Effector CD8-positive, alpha-beta T cell (primary cell): ENCODE results near the gene CADM2.
"Not testable (repeated sequence)": the region's sequence is repeated elsewhere in the genome, so short reads cannot be mapped to it uniquely, and the experiment has no call there.

Experiments
- DNase-seq: peaks from one replicate; lab custom pipeline; 2025; lab: John Stamatoyannopoulos, UW

The CADM2 gene

DNA sequence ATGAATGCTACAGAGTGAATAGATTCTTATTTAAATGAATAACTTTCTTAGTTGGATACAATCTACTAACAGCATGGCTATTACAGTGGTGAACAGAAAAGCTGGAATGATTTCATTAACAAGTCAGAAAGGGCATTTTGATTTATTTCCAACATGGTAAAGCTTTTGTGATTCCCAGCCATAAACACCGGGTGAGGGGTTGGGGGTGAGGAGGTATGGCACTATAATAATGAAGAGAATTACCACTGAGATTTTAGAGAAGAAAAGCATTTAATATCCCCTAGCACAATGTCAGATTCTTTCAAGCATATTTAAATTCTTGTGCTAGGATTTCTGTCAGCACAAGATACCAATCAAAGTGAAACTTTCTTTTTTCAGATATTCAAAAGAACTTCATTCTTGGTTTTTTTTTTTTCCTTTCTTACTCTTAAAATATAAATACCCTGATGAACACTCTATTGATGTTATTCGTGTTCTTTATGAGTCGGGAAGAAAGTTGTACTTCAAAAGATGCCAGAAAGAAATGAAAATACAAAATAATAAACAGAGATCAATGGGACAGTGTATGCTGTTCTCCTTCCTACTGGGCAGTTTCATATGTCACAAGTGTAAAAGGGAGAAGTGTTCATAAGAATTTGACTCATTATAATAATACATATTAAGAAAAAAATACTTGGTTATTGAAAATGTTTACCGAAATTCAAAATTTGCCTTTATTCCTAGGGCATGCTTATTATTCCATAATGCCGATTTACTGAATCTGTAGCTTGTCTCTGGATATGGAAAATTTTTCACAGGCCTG, 522.8 kb downstream of the CADM2 start:
- no peak for DNase-seq

- DNase-seq: no peak
These were observed 523.4 kb downstream of the CADM2 start for GRCh38 chr3:85482213-85482490.

DNA sequence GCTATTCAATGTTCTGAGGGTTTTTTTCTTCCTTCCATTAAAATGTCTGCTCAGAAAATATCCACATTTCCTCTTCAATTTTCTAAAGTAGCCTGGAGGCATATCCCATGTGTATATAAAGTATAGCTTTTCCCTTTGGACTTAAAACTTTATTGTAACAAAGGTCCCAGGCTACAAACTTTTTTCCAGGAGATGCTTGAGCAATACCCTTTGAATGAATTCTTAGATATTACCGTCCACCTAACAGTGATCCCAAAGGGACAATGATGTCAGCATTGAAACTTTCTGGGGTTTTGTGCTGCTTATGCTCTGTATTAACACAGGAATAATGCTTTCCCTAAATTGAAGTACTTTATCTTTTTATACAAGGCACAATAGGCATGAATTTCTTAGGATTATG, 525.2 kb downstream of the CADM2 start:
- DNase-seq: no peak

DNA sequence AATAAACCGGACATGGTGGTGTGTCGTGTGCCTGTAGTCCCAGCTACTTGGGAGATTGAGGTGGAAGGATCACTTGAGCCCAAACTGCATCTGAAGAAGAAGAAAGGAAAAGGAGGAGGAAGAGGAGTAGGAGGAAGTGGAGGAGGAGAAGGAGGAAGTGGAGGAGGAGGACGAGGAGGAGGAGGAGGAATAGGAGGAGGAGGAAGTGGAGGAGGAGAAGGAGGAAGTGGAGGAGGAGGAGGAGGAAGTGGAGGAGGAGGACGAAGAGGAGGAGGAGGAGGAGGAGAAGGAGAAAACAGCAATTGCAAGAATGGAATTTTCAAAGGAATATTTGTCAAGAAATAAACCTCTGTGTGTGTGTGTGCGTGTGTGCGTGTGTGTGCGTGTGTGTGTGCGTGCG, 528.6 kb downstream of the CADM2 start:
- no peak for DNase-seq

DNA sequence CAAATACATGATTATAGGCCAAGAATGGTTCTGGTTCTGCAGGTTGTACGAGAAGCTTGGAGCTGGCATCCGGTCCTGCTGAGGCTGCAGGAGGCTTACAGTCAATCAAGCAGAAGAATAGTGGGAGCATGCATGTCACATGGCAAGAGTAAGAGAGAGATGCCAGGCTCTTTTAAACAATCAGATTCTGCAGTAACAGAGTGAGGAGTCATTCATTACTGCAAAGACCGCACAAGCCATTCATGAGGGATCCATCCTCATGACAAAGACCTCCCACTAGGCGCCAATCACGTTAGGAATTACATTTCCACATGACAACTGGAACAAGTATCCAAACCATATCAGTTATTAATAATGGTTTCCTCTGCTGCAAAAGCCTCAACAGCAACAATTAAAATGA, 536.8 kb downstream of the CADM2 start:
- no peak for DNase-seq

DNA sequence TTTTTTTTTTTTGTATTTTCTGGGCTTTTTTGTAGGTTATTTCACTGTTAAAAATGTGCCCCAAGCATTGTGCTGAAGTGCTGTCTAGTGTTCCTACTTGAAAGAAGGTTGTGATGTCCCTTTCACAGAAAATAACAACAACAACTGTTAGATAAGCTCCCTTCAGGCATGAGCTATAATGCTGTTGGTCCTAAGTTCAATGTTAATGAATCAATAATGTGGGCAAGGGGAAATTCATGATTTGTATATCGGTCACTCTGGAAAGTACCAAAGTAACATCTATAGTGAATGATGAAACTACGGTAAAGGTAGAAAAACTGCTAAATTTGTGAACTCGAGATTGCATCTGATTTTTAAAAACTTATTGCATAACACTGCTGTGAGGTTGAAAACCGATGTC, 539.4 kb downstream of the CADM2 start:
- no peak for DNase-seq

DNA sequence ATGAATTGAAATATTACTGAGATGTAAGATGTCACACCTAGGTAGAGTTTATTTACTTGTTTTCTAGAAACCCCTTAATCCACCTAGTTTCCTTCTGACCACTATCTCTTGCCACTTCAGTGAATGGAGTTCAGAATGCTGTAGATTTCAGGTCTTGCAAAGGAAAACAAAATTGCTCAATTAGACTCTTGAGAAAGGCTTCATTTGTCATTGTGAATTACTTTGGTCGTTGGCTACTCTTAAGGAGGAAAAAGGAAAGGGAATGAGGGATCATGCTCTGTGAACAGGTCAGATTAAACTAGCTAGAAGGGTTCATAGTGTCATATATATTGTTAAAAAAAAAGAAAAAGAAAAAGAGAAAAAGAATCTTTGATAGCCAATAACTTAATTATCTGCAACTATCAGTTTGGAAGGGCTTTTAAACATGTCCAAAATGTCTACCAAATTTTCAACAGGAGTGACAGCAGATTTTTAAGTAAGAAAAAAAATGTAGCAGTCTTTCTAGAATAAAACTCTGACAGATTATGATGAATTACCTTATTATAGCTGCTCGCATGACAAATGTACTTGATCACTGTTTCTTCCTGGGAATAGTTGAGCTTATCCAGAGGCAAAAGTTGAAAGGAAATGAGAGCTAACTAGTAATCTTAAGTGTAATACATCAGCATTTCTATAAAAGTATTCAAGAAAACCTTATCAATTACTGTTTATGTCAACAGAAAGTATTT, 543.5 kb downstream of the CADM2 start:
- DNase-seq: no peak

DNA sequence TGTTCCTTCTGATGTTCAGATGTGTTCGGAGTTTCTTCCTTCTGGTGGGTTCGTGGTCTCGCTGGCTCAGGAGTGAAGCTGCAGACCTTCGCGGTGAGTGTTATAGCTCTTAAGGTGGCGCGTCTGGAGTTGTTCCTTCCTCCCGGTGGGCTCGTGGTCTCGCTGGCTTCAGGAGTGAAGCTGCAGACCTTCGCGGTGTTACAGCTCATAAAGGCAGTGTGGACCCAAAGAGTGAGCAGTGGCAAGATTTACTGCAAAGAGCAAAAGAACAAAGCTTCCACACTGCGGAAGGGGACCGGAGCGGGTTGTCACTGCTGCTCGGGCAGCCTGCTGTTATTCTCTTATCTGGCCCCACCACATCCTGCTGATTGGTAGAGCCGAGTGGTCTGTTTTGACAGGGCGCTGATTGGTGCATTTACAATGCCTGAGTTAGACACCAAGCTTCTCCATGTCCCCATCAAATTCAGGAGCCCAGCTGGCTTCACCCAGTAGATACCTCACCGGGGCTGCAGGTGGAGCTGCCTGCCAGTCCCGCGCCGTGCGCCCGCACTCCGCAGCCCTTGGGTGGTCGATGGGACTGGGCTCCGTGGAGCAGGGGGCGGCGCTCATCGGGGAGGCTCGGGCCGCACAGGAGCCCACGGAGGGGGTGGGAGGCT, 545.5 kb downstream of the CADM2 start:
- DNase-seq: not testable (repeated sequence)

- DNase-seq: not testable (repeated sequence)
These were observed 546.2 kb downstream of the CADM2 start for GRCh38 chr3:85504785-85505511.

- not testable (repeated sequence) for DNase-seq
These were observed 548.3 kb downstream of the CADM2 start for GRCh38 chr3:85507052-85507451.

GRCh38 chr3:85508659-85509058, 549.9 kb downstream of the CADM2 start:
- DNase-seq: no peak

DNA sequence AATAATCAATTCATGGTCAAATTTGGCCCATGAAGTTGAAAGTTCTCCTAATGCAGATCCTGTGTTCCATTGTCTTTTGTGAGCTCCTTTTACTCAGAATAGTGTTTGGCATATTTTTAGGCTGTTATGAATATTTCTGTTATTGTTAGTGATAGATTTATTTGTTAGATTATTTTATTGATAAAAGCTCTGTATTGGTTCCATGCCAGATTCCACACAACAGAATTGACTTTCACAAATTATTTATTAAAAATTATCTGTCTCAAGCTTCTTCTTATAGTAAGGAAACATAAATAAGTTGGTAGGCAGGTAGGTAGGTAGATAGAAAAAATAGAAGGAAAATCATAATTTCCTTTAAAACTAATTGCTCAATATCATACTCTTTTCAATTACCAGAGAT, 557.4 kb downstream of the CADM2 start:
- DNase-seq: no peak

DNA sequence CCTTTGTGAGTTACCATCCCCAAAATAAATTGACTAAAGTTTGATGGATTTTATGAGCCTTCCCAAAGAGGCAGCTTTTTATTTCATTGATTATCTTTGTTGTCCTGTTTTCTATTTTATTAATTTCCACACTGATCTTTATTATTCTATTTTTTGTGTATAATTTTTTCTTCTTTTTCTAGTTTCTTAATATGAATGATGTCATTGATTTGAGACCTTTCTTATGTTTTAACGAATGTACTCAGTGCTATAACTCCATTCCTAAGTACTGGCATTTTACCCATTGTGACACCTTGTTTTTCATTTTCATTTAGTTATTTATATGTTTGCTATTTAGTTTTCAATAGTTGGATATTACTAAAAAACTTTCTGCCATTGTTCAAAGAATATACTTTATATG, 565.3 kb downstream of the CADM2 start:
- DNase-seq: no peak

GRCh38 chr3:85525264-85525663, 566.5 kb downstream of the CADM2 start:
- DNase-seq: no peak

DNA sequence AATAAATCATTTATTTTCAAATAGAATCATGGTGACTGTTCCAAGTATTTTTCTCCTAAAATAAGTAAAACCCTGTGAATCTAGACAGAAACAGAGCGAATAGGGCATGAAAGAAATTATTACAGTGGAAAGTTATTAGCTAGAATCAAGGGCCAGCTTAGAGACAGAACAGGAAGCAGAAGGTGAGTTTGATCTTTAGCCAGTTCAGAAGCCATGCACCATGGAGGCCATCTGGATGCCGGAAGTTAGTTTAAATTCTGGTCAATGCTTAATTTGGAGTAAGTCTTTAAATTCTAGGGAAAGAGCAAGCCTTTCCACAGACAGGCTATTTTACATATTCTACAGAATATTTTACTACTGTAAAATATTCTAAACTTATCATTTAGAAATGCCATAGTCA, 574.8 kb downstream of the CADM2 start:
- DNase-seq: no peak

DNA sequence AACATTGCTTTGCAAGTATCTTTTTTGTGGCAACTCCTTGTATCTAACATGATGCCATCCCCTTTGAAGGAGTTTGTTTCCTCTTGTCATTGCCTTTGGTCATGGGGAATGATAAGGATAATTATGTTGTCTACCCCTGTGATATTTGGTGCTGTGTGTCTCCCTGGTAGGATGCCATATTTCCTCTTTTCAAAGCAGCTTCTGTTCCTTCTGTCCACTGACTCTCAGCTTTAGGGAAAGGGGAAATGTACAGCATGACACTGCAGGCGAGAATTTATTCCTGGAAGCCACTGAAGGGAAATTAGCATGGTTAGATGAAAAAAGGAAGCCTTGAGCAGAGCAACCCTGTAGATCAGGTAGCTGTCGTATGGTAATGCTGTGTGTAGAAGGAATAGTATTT, 576.7 kb downstream of the CADM2 start:
- DNase-seq: no peak

GRCh38 chr3:85539232-85539631, 580.4 kb downstream of the CADM2 start:
- DNase-seq: no peak

DNA sequence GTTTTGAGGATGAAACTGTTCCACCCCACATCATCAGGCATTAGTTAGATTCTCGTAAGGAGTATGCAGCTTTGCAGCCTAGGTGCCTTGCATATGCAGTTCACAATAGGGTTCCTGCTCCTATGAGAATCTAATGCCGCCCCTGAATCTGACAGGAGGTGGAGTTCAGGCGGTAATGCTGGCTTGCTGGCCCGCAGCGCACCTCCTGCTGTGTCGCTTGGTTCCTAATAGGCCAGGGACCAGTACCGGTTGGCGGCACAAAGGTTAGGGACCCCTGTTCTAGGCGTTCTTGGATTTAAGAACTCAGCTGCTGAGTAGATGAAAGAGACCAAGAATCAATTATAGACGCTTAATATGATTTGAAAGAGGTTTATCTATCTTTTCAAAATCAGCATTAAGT, 595.4 kb downstream of the CADM2 start:
- no peak for DNase-seq

DNA sequence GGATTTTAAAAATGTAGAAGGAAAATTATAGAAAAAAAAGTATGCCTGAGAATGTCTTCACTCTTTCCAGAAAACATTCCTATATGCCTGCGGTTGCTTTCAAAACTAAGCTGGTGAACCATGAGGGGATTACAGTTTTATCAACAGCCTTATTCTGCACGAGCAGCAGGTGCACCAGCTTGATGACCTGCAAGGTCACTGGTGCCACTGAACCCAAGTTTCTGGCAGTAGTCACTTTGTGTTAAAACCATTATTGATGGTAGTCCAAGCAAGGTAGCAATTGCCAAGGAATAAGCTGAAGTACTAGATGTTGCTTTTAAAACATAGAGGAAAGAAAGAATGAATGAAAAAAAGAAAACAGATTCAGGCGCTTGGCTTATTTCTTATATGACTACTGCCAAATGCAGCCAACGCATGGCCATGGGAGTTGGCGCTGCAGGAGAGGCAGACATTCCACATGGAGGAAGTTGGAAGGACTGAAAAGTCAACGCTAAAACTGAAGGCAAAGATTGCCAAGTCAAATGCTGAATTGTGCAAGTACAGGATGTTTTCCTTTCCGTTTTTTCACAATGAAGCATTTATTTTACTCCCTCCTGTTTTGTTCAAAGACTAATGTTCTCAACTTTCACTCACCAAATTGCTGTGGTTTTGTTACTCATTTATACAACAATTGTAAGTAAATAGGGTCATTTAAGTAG, 601.4 kb downstream of the CADM2 start:
- DNase-seq: no peak

GRCh38 chr3:85567071-85567676, 608.4 kb downstream of the CADM2 start:
- DNase-seq: no peak

GRCh38 chr3:85570819-85571218, 612.0 kb downstream of the CADM2 start:
- DNase-seq: no peak
